Panc1 (cell line): ENCODE data around the gene E2F2.

ENCODE experiments used
- CTCF ChIP-seq: fragments of 450-650 bp; IDR thresholded peaks from 2 replicates; pipeline ENCODE4 v1.5.1; 2017; ENCODE audit warnings: mild to moderate bottlenecking
- POLR2AphosphoS5 ChIP-seq: IDR thresholded peaks from 2 replicates; pipeline ENCODE4 v1.6.1; 2012; ENCODE audit warnings: mild to moderate bottlenecking, low read depth, low read length, moderate library complexity
- REST ChIP-seq, 2 experiments: IDR thresholded peaks; 2 replicates each; pipeline ENCODE4 v1.6.1; 2011 to 2012; ENCODE audit warnings: low read depth in 2 of 2, control low read depth in 1 of 2, low read length in 1 of 2, mild to moderate bottlenecking in 1 of 2, moderate library complexity in 1 of 2; ENCODE audit not compliant: insufficient read depth in 1 of 2
- SIN3A ChIP-seq: IDR thresholded peaks from 2 replicates; pipeline ENCODE4 v1.6.1; 2012; ENCODE audit warnings: low read depth, mild to moderate bottlenecking, low read length, moderate library complexity, borderline replicate concordance; ENCODE audit not compliant: insufficient read depth
- TCF7L2 ChIP-seq: IDR thresholded peaks from 2 replicates; pipeline ENCODE4 v1.6.1; 2011; ENCODE audit warnings: mild to moderate bottlenecking, low read depth, low read length, inconsistent platforms

- no peak for TF ChIP-seq CTCF
- no peak for TF ChIP-seq POLR2AphosphoS5
- TF ChIP-seq REST (IDR thresholded peaks at IDR 0.05; ENCODE audit: insufficient read depth in 1 of 2, low read depth in 2 of 2, low read length in 1 of 2) = no peak
- TF ChIP-seq TCF7L2 = no peak
- TF ChIP-seq SIN3A = no peak
These were observed 16.0 kb upstream of the E2F2 start for GRCh38 chr1:23546897-23547584.
